ENCODE measurements around the gene SMAGP. TPM values are rescaled to one million over a fixed set of nuclear protein-coding genes. Genes with fewer than 3 reads are reported as not detected.

The SMAGP gene
- total RNA-seq, 2 experiments from 2014 or later, result 0.96 to 1.4 TPM

DNA sequence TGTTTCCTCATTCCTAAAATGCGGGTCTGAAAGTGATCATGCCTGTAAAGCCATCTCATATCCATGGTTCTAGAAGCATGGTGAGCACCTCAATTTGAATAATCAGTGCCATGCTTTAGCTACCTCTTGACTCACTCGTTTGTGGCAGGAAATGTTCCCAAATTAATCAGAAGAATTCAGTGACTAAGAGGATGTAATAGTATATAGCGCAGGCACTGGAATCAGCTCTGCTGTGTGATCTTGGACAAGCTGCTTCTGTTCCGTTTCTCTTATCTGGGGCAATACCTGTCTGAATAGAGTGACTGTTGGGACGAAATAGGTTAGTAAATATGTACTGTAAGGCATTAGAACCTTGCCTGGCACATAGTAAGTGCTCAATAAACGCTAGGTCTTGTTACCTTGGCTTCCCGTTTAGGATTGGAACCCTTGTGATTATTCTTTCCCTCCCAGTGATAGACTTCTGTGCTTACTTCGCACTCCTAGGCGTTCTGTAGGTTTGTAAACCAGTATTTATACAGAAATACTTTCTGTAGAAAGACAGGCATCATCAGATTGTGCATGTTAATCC is 820 bp upstream of the SMAGP start:
- CTCF ChIA-PET, result interaction anchor here (0.6 to 7.4 kb wide), 5 partner anchors 53 to 416 kb away, joined by 3 to 117 read pairs (median 3); partner anchors contain the start of genes BIN2 and LETMD1
- H3K4me1 Mint-ChIP-seq (ENCODE audit: low read depth), result peaks cover 19% of the 10 kb centered on the region
- POLR2A ChIA-PET, result interaction anchor here (1.2 to 2.2 kb wide), 2 partner anchors 10 to 70 kb away, joined by 5 to 7 read pairs; no protein-coding TSS in a partner anchor
- peak overlapping the region; percentile 57 for H3K27ac Mint-ChIP-seq
- no peaks in the 10 kb centered on the region for H3K36me3 Mint-ChIP-seq (ENCODE audit: low read depth)
- H3K4me3 Mint-ChIP-seq, result peak overlapping the region; percentile 86
- intact Hi-C loops (cut with micrococcal nuclease), result no loop called here
- H3K9me3 Mint-ChIP-seq, result no peaks in the 10 kb centered on the region
- ATAC-seq, result peak; percentile 33
- TF ChIP-seq, protein P1, sequence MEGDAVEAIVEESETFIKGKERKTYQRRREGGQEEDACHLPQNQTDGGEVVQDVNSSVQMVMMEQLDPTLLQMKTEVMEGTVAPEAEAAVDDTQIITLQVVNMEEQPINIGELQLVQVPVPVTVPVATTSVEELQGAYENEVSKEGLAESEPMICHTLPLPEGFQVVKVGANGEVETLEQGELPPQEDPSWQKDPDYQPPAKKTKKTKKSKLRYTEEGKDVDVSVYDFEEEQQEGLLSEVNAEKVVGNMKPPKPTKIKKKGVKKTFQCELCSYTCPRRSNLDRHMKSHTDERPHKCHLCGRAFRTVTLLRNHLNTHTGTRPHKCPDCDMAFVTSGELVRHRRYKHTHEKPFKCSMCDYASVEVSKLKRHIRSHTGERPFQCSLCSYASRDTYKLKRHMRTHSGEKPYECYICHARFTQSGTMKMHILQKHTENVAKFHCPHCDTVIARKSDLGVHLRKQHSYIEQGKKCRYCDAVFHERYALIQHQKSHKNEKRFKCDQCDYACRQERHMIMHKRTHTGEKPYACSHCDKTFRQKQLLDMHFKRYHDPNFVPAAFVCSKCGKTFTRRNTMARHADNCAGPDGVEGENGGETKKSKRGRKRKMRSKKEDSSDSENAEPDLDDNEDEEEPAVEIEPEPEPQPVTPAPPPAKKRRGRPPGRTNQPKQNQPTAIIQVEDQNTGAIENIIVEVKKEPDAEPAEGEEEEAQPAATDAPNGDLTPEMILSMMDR (IDR thresholded peaks at IDR 0.05), result no peak
- peaks cover 6% of the 10 kb centered on the region for H3K27me3 Mint-ChIP-seq
- DNase-seq, result no peak

DNA sequence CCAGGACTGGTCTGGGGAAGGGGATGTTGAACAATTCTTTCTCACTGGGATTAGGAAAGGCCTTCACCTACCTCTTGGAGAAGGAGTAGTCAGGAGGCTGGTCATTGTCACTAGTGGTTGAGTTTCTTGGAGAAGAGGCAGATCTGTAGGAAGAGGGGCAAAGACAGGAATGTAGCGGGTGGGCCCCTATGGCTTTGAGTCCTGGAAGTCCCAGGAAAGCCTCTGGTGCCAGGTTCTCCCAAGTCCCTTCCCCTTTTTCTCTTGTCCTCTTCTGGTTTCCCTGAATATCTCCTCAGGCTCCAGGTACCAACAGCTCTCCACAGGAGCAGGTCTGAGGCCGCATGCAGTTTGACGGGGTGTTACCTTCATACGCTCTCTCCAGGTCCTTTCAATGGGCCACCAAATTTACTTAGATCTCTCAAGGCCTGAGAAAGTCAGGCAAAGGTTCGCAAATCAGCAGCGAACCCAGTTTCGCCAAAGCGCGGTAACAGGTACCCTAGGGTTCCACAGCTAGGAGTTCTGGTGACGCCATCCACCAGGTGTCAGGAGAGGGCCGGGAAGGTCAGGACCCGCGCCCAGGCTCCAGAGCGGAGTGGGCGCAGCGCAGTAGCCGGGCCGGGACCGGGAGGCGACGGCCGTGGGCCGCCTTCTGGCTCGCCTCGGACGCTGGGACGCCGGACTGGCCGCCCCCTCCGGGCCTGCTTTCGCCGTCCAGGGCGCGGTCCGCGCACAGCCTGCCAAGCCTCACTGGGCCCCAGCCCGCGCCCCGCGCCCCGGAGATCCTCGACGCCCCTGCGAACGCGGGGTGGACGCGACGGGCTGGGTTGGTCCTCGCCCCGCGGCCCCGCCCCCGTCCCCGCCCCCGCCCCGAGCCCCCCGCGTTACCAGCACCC is 795 bp downstream of the SMAGP start:
- Mint-ChIP-seq H3K36me3 (ENCODE audit: low read depth) (no peaks in the 10 kb centered on the region), H3K9me3 (no peaks in the 10 kb centered on the region), H3K4me3 (peak overlapping the region; percentile 68), H3K27me3 (peaks cover 6% of the 10 kb centered on the region), H3K4me1 (ENCODE audit: low read depth) (peaks cover 29% of the 10 kb centered on the region), H3K27ac (no peak overlapping the region)
- POLR2A ChIA-PET, result interaction anchor here (1.0 to 2.2 kb wide), 5 partner anchors 51 to 686 kb away, joined by 3 to 7 read pairs (median 3); partner anchors contain the start of gene POU6F1
- peak; percentile 67 for DNase-seq
- CTCF ChIA-PET, result interaction anchor here (0.6 to 7.4 kb wide), 7 partner anchors 13 to 86 kb away, joined by 3 to 117 read pairs (median 4); partner anchors contain the start of gene BIN2
- TF ChIP-seq, protein P1 (IDR thresholded peaks at IDR 0.05), result peak; percentile 53
- ATAC-seq, result peak; percentile 66
- intact Hi-C loops (cut with micrococcal nuclease), result loop anchor here (5.0 kb wide), 1 partner anchor 73 kb away; no protein-coding TSS in a partner anchor

DNA sequence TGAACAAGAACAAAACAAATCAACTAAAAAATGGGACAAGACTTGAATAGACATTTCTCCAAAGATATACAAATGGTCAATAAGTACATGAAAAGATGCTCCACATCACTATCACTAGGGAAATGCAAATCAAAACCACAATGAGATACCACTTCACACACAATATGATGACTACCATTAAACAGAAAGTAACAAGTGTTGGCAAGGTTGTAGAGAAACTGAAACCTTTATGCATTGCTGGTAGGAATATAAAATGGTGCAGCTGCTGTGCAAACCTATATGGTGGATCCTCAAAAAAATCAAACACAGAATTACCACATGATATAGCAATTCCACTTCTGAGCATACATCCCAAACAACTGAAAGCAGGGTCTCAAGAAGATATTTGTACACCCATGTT is 5.2 kb downstream of the SMAGP start:
- no peaks in the 10 kb centered on the region for H3K9me3 Mint-ChIP-seq
- CTCF ChIA-PET, result no interaction called here
- POLR2A ChIA-PET, result no interaction called here
- H3K4me3 Mint-ChIP-seq, result no peak overlapping the region
- H3K4me1 Mint-ChIP-seq (ENCODE audit: low read depth), result peaks cover 25% of the 10 kb centered on the region
- H3K27me3 Mint-ChIP-seq, result peaks cover 3% of the 10 kb centered on the region
- TF ChIP-seq, protein P1 (IDR thresholded peaks at IDR 0.05), result no peak
- H3K27ac Mint-ChIP-seq, result no peak overlapping the region
- H3K36me3 Mint-ChIP-seq (ENCODE audit: low read depth), result no peaks in the 10 kb centered on the region
- DNase-seq (no peak), ATAC-seq (peak; percentile 79)
- intact Hi-C loops (cut with micrococcal nuclease), result loop anchor here (5.0 kb wide), 1 partner anchor 77 kb away; no protein-coding TSS in a partner anchor

DNA sequence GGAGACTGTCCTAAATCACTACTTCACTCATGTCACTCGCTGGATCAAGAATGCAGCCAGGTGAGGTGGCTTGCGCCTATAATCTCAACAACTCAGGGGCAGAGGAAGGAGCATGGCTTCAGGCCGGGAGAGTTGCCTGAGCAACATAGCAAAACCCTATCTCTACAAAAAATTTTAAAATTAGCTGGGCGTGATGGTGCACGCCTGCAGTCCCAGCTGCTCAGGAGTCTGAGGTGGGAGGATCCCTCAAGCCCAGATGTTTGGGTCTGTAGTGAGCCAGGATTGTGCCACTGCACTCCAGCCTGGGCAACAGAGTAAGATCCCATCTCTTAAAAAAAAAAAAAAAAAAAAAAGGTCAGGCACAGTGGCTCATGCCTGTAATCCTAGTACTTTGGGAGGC is 5.9 kb downstream of the SMAGP start:
- Mint-ChIP-seq H3K4me1 (ENCODE audit: low read depth) (peaks cover 23% of the 10 kb centered on the region), H3K4me3 (no peak overlapping the region), H3K27me3 (peaks cover 1% of the 10 kb centered on the region), H3K27ac (no peak overlapping the region), H3K9me3 (no peaks in the 10 kb centered on the region), H3K36me3 (ENCODE audit: low read depth) (no peaks in the 10 kb centered on the region)
- POLR2A ChIA-PET, result no interaction called here
- CTCF ChIA-PET, result interaction anchor here (1.3 to 3.4 kb wide), 2 partner anchors 11 to 77 kb away, joined by 4 to 25 read pairs; no protein-coding TSS in a partner anchor
- DNase-seq, result no peak
- TF ChIP-seq, protein P1 (IDR thresholded peaks at IDR 0.05), result no peak
- ATAC-seq, result no peak
- intact Hi-C loops (cut with micrococcal nuclease), result no loop called here
